HFFc6 (cell line): ENCODE data around the gene CLPX. TPM values are rescaled to one million over a fixed set of nuclear protein-coding genes. Genes with fewer than 3 reads are reported as not detected.

ENCODE experiments used
- DNase-seq: peaks from one replicate; pipeline ENCODE4 v3.0.0-alpha.2; 2018
- H3K27ac Mint-ChIP-seq: 2 replicates; pipeline ENCODE4 v1.8.0; 2020; ENCODE audit warnings: mild to moderate bottlenecking, mixed read lengths
- H3K27me3 Mint-ChIP-seq: 2 replicates; pipeline ENCODE4 v1.8.0; 2021; ENCODE audit warnings: mild to moderate bottlenecking, moderate library complexity, mixed read lengths; ENCODE audit not compliant: insufficient read depth
- H3K36me3 Mint-ChIP-seq: 2 replicates; pipeline ENCODE4 v1.8.0; 2021; ENCODE audit warnings: low read depth, mixed read lengths
- H3K4me1 Mint-ChIP-seq: 2 replicates; pipeline ENCODE4 v1.8.0; 2020; ENCODE audit warnings: low read depth, mixed read lengths
- H3K4me3 Mint-ChIP-seq: 2 replicates; pipeline ENCODE4 v1.8.0; 2020; ENCODE audit warnings: mild to moderate bottlenecking, moderate library complexity, mixed read lengths
- H3K9me3 Mint-ChIP-seq: 2 replicates; pipeline ENCODE4 v1.8.0; 2020; ENCODE audit warnings: mild to moderate bottlenecking, mixed read lengths
- total RNA-seq, 6 experiments: library from RNA; stranded (reverse); fragmentation: NEBNext Ultra II Directional; extraction: Animal tissue kit (Norgen Biotek cat#: 25700); gene quantifications; 2 replicates in 1 of 6; 3 replicates in 5 of 6; pipeline ENCODE4 v1.2.3, GENCODE V29; 2021
- TF ChIP-seq, protein P1 (sequence below): fragments of 200-600 bp; sonication (generic); IDR thresholded peaks from 2 replicates; pipeline ENCODE4 v1.5.0; 2021; ENCODE audit warnings: antibody characterized with exemption, mild to moderate bottlenecking

Gene CLPX
- total RNA-seq, 6 experiments from 2014 or later, result 35.1 to 42.0 (median 39.4) TPM

DNA sequence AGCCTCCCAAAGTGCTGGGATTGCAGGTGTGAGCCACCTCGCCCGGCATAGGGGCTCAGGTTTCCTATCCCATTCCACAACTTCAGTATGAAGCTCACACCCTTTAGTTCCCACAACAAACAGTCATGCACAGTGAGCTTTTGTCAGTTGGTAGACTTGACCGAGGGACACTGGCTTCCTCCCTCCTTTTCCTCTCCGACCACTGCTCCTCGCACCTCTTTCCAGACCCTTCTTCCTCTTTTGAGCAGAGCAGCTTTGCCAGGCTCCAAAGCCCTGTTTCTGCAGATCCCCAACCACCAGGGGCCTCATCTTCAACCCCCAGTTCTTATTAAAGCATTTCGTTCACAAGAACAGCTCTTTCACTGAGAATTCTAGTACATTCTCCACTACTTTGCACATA lies 38.9 kb upstream of the CLPX start:
- no peak for DNase-seq
- no peak overlapping the region for H3K27ac Mint-ChIP-seq
- TF ChIP-seq, protein P1, sequence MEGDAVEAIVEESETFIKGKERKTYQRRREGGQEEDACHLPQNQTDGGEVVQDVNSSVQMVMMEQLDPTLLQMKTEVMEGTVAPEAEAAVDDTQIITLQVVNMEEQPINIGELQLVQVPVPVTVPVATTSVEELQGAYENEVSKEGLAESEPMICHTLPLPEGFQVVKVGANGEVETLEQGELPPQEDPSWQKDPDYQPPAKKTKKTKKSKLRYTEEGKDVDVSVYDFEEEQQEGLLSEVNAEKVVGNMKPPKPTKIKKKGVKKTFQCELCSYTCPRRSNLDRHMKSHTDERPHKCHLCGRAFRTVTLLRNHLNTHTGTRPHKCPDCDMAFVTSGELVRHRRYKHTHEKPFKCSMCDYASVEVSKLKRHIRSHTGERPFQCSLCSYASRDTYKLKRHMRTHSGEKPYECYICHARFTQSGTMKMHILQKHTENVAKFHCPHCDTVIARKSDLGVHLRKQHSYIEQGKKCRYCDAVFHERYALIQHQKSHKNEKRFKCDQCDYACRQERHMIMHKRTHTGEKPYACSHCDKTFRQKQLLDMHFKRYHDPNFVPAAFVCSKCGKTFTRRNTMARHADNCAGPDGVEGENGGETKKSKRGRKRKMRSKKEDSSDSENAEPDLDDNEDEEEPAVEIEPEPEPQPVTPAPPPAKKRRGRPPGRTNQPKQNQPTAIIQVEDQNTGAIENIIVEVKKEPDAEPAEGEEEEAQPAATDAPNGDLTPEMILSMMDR, result no peak
- no peaks in the 10 kb centered on the region for H3K9me3 Mint-ChIP-seq
- H3K4me1 Mint-ChIP-seq, result no peaks in the 10 kb centered on the region
- H3K27me3 Mint-ChIP-seq, result peaks cover 19% of the 10 kb centered on the region
- H3K36me3 Mint-ChIP-seq, result no peaks in the 10 kb centered on the region
- H3K4me3 Mint-ChIP-seq, result no peak overlapping the region

DNA sequence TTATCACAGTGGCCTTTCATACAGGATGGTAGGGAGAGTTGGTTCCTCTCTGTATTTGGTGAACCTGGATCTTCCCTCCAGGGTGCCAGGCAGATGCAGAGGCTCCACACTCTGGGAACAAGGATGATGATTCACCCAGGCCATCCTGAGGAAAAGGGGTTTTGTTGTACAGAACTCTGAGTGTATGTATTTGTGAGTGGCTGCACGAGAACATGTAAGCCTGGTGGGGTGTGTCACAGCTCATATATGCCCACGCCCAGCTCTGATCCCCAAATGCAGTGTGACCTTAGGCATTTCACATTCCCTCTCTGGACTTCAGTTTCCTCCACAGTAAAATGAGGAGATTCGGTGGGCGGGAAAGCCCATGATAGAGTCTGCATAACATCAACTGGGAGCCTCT lies 37.7 kb upstream of the CLPX start:
- Mint-ChIP-seq H3K9me3 (no peaks in the 10 kb centered on the region), H3K4me1 (no peaks in the 10 kb centered on the region), H3K27me3 (peaks cover 23% of the 10 kb centered on the region), H3K36me3 (no peaks in the 10 kb centered on the region), H3K27ac (no peak overlapping the region), H3K4me3 (no peak overlapping the region)
- TF ChIP-seq, protein P1, result no peak
- DNase-seq, result no peak

- H3K9me3 Mint-ChIP-seq, result no peaks in the 10 kb centered on the region
- no peak overlapping the region for H3K4me3 Mint-ChIP-seq
- H3K27me3 Mint-ChIP-seq, result peaks cover 19% of the 10 kb centered on the region
- no peaks in the 10 kb centered on the region for H3K4me1 Mint-ChIP-seq
- H3K36me3 Mint-ChIP-seq, result no peaks in the 10 kb centered on the region
- TF ChIP-seq, protein P1, result no peak
- H3K27ac Mint-ChIP-seq, result no peak overlapping the region
- no peak for DNase-seq
These were observed 36.6 kb upstream of the CLPX start for GRCh38 chr15:65221697-65222096.

DNA sequence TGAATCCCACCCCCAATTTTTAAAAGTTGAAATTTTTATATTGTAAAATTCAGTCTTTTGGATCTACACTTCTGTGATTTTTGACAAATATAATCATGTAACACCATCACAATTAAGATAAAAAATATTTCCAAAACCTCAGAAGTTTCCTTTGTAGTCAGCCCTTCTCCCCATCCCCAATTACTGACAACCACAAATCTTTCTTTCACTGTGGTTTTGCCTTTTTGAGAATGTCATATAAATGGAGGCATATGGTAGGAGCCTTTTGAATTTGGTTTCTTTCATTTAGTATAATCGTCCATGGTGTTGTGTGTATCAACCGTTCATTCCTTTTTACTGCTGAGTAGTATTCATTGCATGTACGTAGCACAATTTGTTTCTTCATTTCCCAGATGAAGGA lies 34.0 kb upstream of the CLPX start:
- no peak overlapping the region for H3K4me3 Mint-ChIP-seq
- H3K27me3 Mint-ChIP-seq, result peaks cover 19% of the 10 kb centered on the region
- TF ChIP-seq, protein P1, result no peak
- no peak for DNase-seq
- no peaks in the 10 kb centered on the region for H3K36me3 Mint-ChIP-seq
- H3K9me3 Mint-ChIP-seq, result no peaks in the 10 kb centered on the region
- H3K27ac Mint-ChIP-seq, result no peak overlapping the region
- H3K4me1 Mint-ChIP-seq, result no peaks in the 10 kb centered on the region

DNA sequence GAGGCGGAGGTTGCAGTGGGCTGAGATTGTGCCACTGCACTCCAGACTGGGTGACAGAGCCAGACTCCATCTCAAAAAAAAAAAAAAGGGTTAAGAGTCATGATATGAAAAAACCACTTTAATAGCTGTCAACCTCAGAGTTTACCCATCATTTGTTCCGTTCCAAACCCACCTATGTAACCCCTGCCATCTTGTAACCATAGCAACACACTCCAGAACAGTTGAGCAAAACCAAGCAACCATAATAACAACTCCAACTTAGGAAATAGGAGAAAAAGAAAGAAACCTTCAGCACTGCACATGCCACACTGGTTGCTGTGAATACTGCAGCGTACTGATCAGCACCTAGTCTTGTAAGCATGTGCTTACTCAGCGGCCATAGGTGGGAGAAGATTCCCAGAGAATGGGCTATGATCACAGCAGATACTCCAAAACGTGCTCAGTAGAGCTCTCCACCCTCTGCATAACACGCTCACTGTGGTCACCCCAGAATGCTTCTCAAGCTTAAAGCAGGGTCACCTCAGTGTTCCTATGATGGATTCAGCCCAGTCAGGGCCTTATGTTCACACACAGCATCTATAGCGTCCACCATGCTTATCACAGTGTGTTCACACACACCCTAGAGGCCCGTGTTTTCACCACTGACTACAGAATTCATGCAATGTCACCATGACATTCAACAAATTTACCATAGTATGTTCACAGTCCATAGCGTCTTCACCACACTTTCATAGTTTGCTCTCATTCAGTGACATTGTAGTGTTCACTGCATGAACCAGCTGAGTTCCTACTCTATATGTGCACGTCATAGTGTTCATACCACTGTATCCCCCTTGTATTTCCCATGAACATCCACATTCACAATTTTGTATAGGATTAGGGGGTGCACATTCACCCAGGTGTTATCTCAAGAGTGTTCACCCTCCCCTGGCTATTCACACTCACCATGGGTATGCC lies 32.7 kb upstream of the CLPX start:
- Mint-ChIP-seq H3K27ac (no peak overlapping the region), H3K4me1 (no peaks in the 10 kb centered on the region), H3K9me3 (no peaks in the 10 kb centered on the region), H3K4me3 (no peak overlapping the region), H3K27me3 (peaks cover 18% of the 10 kb centered on the region), H3K36me3 (no peaks in the 10 kb centered on the region)
- TF ChIP-seq, protein P1, result no peak
- no peak for DNase-seq
